Fibroblast of lung (primary cell): ENCODE data around the gene KRT3. TPM values are rescaled to one million over a fixed set of nuclear protein-coding genes. Genes with fewer than 3 reads are reported as not detected.

Experiments used
- DNase-seq, 2 donors: peaks; one replicate each; pipeline versions ENCODE4 v3.0.0 to v3.0.0-alpha.2; 2010; ENCODE audit warnings: low read depth in 2 of 2
- H2AFZ ChIP-seq: 2 replicates; pipeline ENCODE4 v1.5.1; 2012; ENCODE audit warnings: low read length, control low read depth, inconsistent platforms
- H3K27ac ChIP-seq: 2 replicates; pipeline ENCODE4 v1.5.1; 2011; ENCODE audit warnings: low read length, control low read depth; ENCODE audit not compliant: insufficient read depth
- H3K27me3 ChIP-seq: 2 replicates; pipeline ENCODE4 v1.5.1; 2011; ENCODE audit warnings: mild to moderate bottlenecking, low read length; ENCODE audit not compliant: control insufficient read depth, insufficient read depth
- H3K36me3 ChIP-seq: 2 replicates; pipeline ENCODE4 v1.5.1; 2011; ENCODE audit warnings: low read length; ENCODE audit not compliant: control insufficient read depth, insufficient read depth
- H3K4me1 ChIP-seq: 2 replicates; pipeline ENCODE4 v1.5.1; 2011; ENCODE audit warnings: low read length; ENCODE audit not compliant: control insufficient read depth, insufficient read depth; ENCODE audit errors: extremely low read depth
- H3K4me2 ChIP-seq: 2 replicates; pipeline ENCODE4 v1.5.1; 2011; ENCODE audit warnings: low read length, control low read depth; ENCODE audit not compliant: insufficient read depth; ENCODE audit errors: extremely low read depth
- H3K4me3 ChIP-seq, 4 experiments: fragments of 200-600 bp in 1 of 4; sonication (generic) in 1 of 4; replicated peaks in 1 of 4; 2 replicates each; pipeline ENCODE4 v1.5.1; 2011 to 2016; ENCODE audit warnings: low read length in 4 of 4, low read depth in 3 of 4, mild to moderate bottlenecking in 3 of 4, control low read depth in 2 of 4, inconsistent platforms in 1 of 4, mixed read lengths in 1 of 4; ENCODE audit not compliant: insufficient read depth in 1 of 4; ENCODE audit errors: control extremely low read depth in 1 of 4
- H3K79me2 ChIP-seq: 2 replicates; pipeline ENCODE4 v1.5.1; 2012; ENCODE audit warnings: mild to moderate bottlenecking, low read length, inconsistent platforms; ENCODE audit not compliant: control insufficient read depth, insufficient read depth
- H3K9ac ChIP-seq: 2 replicates; pipeline ENCODE4 v1.5.1; 2011; ENCODE audit warnings: mild to moderate bottlenecking, low read length, control low read depth; ENCODE audit not compliant: insufficient read depth
- H3K9me3 ChIP-seq: 2 replicates; pipeline ENCODE4 v1.5.1; 2012; ENCODE audit warnings: low read depth, low read length; ENCODE audit not compliant: control insufficient read depth, insufficient read depth
- H4K20me1 ChIP-seq: 2 replicates; pipeline ENCODE4 v1.5.1; 2011; ENCODE audit warnings: low read length; ENCODE audit not compliant: control insufficient read depth, insufficient read depth; ENCODE audit errors: extremely low read depth
- CTCF ChIP-seq, 2 donors: IDR thresholded peaks in 1 of 2; conservative IDR thresholded peaks in 1 of 2; 1 replicate in 1 of 2; 2 replicates in 1 of 2; pipeline ENCODE4 v1.5.1; 2011 to 2012; ENCODE audit warnings: low read length in 2 of 2, control low read depth in 1 of 2, inconsistent platforms in 1 of 2, low read depth in 1 of 2, mild to moderate bottlenecking in 1 of 2
- EZH2 ChIP-seq: IDR thresholded peaks from 2 replicates; pipeline ENCODE4 v1.5.1; 2012; ENCODE audit warnings: low read length, control low read depth, mild to moderate bottlenecking; ENCODE audit errors: missing control alignments
- polyA plus RNA-seq, 2 donors: library from polyadenylated mRNA; depleted of rRNA in 1 of 2; stranded (reverse) in 1 of 2; unstranded in 1 of 2; fragments of >200 nt; gene quantifications; 2 replicates each; pipeline ENCODE4 v1.2.1, GENCODE V29; 2011 to 2012; ENCODE audit warnings: missing spikeins in 1 of 2
- total RNA-seq: library from RNA; depleted of rRNA; stranded (reverse); fragments of >200 nt; gene quantifications from 2 replicates; pipeline ENCODE4 v1.2.1, GENCODE V29; 2014

Gene KRT3
- total and polyA plus RNA-seq, 2 donors (not counting 1 experiment from before 2014, with no cell fraction given), result not detected

- no peaks in the 10 kb centered on the region for H3K9me3 ChIP-seq
- no peak overlapping the region for H3K4me3 ChIP-seq
- H3K27ac ChIP-seq, result no peak overlapping the region
- TF ChIP-seq EZH2 (no peak), CTCF (conservative IDR thresholded peaks at IDR 0.05 in 1 of 2, IDR thresholded peaks at IDR 0.05 in 1 of 2; ENCODE audit: low read depth in 1 of 2, low read length in 2 of 2) (no peak)
- no peak overlapping the region for H3K9ac ChIP-seq
- no peaks in the 10 kb centered on the region for H3K36me3 ChIP-seq
- peaks cover 14% of the 10 kb centered on the region for H3K27me3 ChIP-seq
- H3K79me2 ChIP-seq, result no peaks in the 10 kb centered on the region
- H3K4me2 ChIP-seq, result no peak overlapping the region
- H2AFZ ChIP-seq, result no peak overlapping the region
- no peaks in the 10 kb centered on the region for H4K20me1 ChIP-seq
- DNase-seq, result no peak
- no peaks in the 10 kb centered on the region for H3K4me1 ChIP-seq
Measured at GRCh38 chr12:52771088-52771487, 24.8 kb downstream of the KRT3 start.

- Histone ChIP-seq H3K9me3 (no peaks in the 10 kb centered on the region), H3K4me1 (no peaks in the 10 kb centered on the region), H4K20me1 (no peaks in the 10 kb centered on the region), H3K36me3 (no peaks in the 10 kb centered on the region), H3K79me2 (no peaks in the 10 kb centered on the region), H3K4me3 (no peak overlapping the region), H3K27ac (no peak overlapping the region), H3K9ac (no peak overlapping the region), H3K4me2 (no peak overlapping the region), H2AFZ (no peak overlapping the region), H3K27me3 (peaks cover 14% of the 10 kb centered on the region)
- TF ChIP-seq EZH2 (no peak), CTCF (conservative IDR thresholded peaks at IDR 0.05 in 1 of 2, IDR thresholded peaks at IDR 0.05 in 1 of 2; ENCODE audit: low read depth in 1 of 2, low read length in 2 of 2) (no peak)
- no peak for DNase-seq
Measured at GRCh38 chr12:52769946-52770345, 26.0 kb downstream of the KRT3 start.

GRCh38 chr12:52769354-52769753 lies 26.6 kb downstream of the KRT3 start:
- Histone ChIP-seq H3K27ac (no peak overlapping the region), H3K9ac (no peak overlapping the region), H3K36me3 (no peaks in the 10 kb centered on the region), H3K4me3 (no peak overlapping the region), H3K79me2 (no peaks in the 10 kb centered on the region), H3K4me1 (no peaks in the 10 kb centered on the region), H4K20me1 (no peaks in the 10 kb centered on the region), H3K4me2 (no peak overlapping the region), H2AFZ (no peak overlapping the region), H3K27me3 (peaks cover 14% of the 10 kb centered on the region), H3K9me3 (no peaks in the 10 kb centered on the region)
- TF ChIP-seq EZH2 (no peak), CTCF (conservative IDR thresholded peaks at IDR 0.05 in 1 of 2, IDR thresholded peaks at IDR 0.05 in 1 of 2; ENCODE audit: low read depth in 1 of 2, low read length in 2 of 2) (no peak)
- no peak for DNase-seq
